Subcutaneous adipose tissue (tissue), 4 donors: ENCODE results near the gene LPIN2. TPM values are rescaled to one million over a fixed set of nuclear protein-coding genes. Genes with fewer than 3 reads are reported as not detected.

Experiments used
- CTCF ChIP-seq: fragments of 450-650 bp; IDR thresholded peaks from one replicate; pipeline ENCODE4 v1.5.1; 2016; ENCODE audit warnings: low read depth, mild to moderate bottlenecking, control low read depth, antibody characterized with exemption, moderate library complexity
- total RNA-seq, 4 donors: library from RNA; depleted of rRNA; stranded (reverse); fragments of >200 nt; gene quantifications; one replicate each; pipeline ENCODE4 v1.1.0, GENCODE V29; 2016

LPIN2 gene
- total RNA-seq, 4 donors from 2014 or later = 23.8 to 33.3 (median 29.1) TPM

GRCh38 chr18:3027370-3027891, 14.5 kb upstream of the LPIN2 start:
- TF ChIP-seq CTCF = no peak

GRCh38 chr18:3025544-3025943, 12.6 kb upstream of the LPIN2 start:
- no peak for TF ChIP-seq CTCF

GRCh38 chr18:3016585-3017297, 3.8 kb upstream of the LPIN2 start:
- TF ChIP-seq CTCF = no peak

- TF ChIP-seq CTCF = no peak
Observed at GRCh38 chr18:3015851-3016250, 2.9 kb upstream of the LPIN2 start.

GRCh38 chr18:3015204-3015592, 2.3 kb upstream of the LPIN2 start:
- TF ChIP-seq CTCF = no peak

GRCh38 chr18:3014503-3015203, 1.7 kb upstream of the LPIN2 start:
- TF ChIP-seq CTCF = no peak
